NCI-H526 treated with DMSO at 0.1 percent for 48 hours (cell line): ENCODE results near the gene KRT75.

Experiments
- DNase-seq: peaks from one replicate; lab custom pipeline; 2025; lab: John Stamatoyannopoulos, UW

The KRT75 gene

DNA sequence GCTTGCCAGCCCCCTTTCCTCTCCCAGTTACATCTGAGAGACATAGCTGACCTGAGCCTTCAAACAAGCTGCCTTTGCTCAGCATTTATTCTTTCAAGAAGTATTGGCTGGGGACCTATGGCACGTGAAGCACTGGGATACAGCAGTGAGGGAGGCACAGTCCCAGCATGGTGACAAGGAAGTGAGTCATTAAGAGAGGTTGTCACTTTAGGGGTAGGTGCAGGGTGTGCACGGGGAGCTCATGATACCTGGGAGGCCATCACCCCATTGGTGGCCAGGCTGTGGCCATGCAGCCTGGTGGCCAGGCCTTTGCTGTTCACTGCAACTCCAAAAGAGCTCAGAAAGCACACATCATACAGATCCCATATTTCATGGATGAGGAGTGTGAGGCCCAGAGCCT is 5.7 kb upstream of the KRT75 start:
- DNase-seq, result no peak

DNA sequence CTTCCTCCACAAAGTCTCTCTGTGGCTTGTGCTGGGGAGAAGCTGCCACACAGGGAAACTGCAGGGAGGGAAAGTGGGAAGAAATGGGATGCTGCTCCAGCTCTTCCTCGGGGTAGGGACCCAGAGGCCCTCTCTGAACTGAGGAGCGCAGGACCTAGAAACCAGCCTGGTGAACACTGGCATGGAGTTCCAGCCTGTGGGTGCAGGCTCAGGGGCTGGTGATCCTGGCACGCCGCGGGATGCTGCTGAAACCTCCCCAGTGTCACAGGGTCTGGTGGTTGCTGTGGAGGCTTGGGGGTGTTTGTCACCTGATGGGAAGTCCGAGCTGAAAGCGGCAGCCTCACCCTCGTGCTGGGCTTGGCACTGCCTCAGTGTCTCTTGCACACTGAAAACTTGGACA is 5.2 kb upstream of the KRT75 start:
- DNase-seq, result no peak

DNA sequence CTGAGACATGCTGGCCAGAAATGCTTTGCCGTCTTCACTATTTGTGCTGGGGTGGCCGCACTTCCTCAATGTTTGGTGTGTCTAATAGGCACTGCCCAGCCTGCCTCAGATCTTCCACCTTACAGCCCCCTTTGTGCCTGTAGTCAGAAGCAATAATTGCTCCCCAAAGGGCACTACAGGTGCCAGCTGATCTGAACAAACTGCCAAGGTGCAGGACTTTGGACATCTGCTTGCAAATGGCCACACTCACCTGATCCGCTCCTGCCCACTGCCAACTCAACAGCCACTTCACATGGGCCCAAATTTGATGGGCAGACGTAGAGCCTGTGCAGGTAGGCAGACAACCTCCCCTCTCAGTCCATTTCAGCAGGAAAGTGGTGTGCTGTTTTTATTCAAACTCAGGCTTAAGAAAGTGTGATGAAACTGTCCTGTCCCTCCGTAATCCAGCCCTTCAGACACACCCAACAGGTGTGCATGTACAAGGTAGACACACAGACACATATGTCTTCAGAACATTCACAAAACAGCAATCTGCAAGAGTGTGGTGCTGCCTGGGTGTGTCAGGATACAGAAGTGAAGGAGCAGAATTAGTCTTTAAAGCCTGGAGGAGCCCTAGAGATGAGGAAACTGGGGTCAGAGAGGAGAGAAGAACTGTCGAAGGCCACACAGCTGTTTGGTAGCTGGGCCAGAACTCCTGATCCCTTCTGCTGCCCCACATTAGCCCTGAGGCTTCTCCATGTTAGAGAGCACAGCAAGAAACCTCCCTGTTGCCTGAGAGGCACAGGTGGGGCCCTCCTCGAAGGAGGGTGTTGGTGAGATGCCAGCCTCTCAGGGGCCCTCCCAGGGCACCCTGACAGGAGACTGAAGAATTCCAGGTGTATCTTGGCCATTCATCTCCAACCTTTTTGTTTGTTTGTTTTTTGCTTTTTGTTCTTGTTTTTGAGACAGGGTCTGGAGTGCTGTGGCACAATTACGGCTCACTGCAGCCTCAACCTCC is 4.4 kb upstream of the KRT75 start:
- no peak for DNase-seq

DNA sequence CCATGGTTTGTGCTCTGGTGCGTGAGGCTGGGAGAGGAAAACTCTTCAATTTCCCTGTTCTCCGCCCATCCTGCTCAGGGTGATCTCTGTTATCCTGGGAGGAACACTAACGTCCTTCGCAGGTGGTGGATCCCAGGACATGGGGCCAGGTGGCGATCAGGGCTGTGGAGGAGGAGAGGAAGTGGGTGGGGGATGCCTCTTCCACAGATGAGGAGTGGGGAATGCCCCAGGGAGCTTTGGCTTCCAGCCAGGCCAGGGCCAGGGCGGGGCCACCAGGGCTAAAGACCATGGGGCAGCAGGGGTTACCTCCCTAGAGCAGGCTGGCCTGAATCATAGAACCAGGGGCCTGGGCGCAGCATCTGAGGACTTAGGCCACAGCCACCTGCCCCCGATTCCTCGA is 3.3 kb upstream of the KRT75 start:
- DNase-seq, result no peak

DNA sequence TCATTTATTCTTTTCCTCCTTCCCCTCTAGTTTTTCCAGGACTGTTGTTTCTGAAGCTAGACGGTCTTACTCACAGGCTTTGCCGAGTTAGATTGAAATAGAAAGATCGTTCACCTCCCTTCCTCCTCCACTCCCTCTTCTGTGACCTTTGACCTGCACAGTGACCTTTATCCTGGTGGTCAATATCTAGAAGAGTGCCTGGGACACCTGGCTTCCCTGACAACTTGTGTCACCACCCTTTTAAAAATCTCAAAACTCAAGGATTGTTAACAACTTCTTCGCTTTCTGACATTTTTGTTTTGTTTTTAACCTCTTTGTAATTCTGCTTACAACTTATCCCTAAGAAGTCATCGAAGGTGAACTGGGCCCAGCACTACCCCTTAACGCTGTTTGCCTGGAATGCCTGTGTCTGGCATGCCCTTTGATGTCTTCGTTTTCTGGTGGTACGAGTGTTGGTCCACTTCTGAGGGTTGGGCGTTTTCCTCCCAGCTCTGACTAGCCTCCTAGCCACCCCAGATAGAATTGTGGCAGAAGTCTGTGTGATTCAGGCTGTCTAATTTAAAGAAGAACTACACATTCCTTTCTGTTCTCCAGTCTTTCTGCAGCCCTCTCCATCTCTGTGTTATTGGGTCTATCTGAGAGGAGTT is 2.8 kb upstream of the KRT75 start:
- DNase-seq, result no peak

DNA sequence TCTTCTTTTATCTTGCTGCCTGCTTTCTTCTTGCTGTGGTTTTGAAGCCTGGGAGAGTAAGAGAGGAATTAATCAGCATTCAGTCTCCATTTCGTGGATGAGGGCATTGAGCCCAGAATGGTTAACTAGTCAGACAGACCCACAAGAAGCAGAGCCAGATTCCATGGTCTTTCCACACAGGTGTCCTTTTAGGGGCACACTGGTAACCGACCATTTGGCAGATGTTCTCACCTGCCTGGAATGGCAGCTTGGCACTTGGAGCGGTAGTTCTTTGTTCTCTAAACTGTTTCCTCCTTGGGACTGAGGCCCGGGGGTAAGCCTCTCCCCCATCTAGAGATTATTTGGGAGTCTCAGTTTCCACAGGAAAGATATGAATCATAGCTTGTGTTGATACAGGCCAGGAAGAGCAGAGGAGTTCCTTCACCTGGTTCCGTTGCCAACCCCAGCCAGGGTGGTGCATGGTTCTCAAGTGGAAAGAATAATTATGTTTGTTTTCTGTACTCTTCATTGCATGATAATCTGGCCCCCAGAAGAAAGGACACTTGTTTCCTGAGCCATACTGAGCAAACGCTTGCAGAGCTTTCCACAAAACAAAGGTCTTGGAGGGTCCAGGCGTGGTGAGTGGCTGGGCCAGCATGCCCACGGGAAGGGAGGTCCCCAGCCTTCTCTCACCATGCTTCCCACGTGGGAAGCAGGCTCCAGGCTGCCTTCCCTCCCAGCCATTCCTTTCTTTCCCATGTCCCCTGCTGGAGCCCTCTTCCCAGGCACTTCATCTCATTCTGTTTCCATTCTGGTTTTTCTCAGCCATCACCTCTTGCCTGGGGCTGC is 2.0 kb upstream of the KRT75 start:
- DNase-seq, result no peak

DNA sequence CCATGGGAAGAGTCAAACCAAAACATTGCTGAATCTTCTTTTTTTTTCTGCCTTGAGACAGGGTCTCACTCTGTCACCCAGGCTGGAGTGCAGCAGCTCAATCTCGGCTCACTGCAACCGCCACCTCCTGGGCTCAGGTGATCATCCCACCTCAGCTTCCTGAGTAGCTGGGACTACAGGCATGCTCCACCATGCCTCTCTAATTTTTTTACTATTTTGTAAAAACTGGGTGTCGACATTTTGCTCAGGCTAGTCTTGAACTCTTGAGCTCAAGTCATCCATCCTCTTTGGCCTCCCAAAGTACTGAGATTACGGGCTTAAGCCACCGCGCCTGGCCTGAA is 1.5 kb upstream of the KRT75 start:
- DNase-seq, result no peak

DNA sequence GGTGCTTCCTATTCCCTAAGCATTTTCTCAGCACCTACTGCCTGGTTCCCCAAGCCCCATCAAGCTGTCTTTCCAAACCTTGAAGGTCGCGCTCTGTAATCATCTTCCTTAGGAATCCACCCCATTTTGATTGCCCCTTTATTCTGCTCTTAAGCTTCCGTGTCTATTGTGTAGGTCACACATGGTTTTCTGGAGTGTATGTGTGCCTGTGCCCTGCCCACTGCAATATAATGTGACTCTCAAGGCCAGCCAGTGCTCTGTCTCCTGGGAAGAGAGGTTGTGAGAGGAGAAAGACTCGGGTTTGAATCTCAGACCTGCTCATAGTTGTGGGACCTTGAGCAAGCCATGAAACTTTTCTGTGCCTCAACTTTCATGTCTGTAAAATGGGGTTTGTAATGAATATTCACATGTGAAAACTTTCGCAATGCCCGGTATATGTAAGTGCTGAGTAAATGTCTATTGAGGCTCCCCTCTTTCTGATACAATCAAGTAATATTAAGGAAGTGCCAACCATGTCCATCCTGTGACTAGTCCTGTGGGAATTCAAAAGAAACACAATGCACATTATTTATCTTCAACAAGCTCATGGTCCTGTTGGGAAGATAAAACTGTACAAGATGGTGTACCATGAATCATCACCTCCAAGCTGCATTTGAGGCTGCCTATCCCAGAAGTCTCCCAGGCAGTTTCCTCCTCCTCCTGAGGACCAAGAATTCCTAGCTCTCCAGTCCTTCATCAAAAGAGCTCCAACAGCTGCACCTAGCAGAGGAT is 774 bp upstream of the KRT75 start:
- DNase-seq, result no peak

DNA sequence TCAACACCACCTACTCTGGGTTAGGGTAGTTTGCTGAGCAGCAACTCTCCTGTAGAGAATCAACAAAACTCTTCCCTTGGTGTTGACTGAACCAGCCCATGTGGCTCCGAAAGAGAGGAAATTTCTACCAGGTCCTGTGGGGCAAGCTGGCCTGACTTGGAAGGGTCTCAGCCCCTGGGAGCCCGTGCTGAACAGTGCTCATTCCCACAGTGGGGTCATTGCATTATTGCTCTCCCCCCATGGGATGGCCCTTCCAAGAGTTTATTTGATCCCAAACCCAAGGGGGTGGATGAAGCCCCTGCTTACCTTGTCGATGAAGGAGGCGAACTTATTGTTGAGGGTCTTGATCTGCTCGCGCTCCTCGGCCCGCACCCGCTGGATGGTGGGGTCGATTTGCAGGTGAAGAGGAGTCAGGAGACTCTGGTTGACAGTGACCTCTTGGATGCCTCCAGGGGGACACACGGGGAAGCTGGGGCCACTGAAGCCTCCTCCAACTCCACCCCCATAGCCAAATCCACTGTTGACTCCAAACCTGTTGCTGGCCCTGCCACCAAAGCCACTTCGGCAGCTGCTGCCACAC is 580 bp downstream of the KRT75 start:
- no peak for DNase-seq

DNA sequence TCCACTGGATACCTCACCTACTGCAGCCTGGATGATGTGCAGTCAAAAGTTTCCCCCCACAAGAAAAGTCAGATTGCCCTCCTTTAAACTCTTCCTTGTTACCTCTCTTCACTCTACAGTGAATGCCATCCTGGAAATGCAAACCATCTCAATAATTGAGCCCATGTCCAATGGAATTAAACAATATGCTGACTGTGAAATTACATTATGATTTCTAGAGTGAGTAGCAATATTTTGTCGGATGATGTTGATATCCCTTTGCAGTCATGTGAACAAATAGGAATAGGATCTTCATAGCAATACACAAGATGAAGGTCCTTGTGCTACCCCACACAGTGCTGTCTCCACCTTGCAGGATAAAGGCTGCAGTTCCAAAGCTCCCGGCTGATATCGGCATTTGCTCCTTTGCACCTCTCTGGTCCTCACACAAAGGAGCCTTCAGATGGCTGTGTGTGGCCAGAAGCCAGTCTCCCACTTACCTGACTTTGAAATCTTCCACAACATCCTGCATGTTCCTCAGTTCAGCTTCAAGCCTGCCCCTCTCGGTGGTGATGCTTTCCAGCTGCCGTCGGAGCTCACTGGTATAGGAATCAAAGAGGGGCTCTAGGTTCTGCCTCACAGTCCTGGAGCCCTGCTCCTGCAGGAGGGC is 1.5 kb downstream of the KRT75 start:
- no peak for DNase-seq

DNA sequence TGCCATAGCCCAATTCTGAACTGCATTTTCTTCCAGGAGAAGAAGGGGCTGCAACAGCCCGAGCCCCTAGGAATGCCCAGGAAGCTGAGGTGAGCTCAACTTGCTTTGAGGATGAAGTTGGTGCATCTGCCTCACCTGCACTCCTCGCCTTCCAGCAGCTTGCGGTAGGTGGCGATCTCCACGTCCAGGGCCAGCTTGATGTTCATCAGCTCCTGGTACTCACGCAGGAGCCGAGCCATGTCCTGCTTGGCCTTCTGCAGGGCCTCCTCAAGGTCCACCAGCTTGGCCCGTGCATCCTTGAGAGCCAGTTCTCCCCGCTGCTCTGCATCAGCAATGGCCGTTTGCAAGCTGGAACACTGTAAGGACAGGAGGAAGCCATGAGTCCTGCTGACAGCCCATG is 6.0 kb downstream of the KRT75 start:
- no peak for DNase-seq

DNA sequence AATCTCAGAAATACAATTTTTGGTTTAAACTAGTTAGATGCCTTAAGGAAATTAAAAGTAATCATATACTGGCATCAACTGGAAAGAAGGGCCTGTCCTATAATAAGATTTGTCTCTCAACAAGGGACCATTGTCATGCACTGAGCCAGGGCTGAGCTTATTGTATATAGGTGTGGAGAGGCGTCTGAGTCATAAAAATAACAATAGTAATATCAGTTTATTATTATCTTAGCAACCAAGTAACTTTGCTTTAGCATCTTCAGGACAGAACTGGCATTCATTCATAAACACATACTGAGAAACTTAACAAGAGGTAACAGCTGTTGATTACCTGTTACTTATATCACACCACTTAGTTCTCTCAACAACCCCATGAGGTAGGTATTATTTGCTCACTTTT is 7.1 kb downstream of the KRT75 start:
- DNase-seq, result no peak

DNA sequence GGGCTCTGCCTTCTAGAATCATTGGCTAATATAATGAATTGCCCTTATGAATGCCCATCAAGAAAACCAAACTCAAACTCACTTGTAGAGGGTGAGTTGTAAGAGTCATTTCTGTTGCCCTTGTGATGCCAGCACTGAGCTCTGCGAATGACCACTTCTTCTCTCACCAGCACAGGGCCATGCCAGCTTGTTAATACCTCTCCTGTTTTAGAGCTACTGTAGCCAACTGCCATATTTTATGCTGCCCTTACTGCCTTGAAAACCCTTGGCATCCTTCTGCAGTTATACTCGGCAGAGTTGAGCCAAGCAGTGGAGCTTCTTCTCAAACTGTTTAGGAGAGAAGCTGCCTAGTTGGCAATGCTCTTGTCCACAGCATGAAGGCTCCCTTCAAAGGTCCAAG is 8.1 kb downstream of the KRT75 start:
- DNase-seq, result no peak

DNA sequence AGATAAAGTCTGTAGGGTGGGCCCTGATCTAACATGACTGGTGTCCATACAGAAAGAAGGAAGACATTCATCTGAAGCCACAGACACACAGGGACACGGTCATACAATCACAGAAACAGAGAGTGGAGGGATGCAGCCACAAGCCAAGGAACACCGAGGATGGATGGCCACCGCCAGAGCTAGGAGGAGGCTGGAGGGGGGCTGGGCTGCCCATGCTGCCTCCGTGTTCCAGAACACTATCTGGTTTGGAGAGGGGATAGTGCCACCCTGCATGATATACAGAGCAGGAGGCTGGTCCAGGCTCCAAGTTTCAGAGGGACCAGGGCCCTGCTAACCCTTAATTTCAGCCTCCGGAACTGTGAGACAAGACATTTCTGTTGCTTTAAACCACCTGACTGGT is 8.7 kb downstream of the KRT75 start:
- no peak for DNase-seq

DNA sequence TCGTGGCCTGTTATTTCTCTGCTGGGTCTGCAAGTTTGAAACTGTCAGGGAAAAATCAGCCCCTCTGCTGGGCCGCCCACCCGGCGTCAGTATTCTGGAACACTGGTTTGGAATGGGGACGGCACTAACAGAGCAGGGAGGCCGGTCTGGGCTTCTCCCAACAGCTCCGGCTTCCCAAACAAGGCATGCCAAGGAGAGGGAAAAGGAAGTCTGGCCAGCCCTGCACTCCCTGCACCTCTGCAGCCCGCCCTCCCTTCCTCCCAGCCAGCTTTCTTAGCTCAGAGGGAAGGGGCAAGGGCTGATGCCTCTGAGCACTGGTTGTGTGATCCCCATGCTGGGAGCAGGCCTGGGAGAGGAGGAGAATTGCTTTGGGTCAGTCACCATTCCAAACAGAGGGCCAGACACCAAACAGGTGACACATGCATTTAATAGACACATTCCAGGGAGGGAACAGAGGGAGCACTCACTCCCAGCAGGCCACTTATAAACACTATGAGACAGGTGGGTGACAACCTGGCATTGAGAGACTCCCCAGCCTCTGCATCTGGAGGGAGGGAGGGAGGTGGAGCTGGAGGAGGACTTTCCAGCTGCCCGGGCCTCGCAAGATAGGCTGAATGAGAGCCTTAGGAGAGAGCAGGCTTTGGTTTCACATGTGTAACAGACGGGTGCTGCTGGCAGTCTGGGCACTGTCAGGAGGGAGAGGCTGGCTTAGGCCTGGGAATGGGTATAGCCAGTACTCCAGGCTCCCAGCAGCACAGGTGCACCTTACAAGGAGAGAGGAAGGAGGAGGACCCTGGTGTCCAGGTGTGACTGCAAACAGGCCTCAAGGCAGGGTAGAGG is 10.3 kb downstream of the KRT75 start:
- no peak for DNase-seq

DNA sequence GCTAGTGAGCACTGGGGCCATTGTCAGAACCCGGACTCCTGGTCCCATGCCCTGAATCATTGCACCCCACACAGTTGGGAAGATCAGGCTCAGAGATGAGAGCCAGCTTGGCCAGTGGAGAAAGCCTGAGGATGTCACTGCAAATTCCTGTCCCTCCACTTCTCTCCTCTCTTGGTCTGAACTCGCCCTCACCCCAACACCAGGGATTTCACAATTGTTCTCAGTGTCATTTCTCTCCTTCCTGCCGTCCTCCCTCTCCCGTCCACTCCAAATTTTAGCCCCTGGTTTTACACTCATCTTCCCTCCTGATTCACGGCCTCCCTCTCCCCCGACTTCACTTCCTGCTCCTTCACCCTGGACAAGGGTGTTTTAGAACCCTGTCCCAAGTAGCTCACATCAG is 11.1 kb downstream of the KRT75 start:
- DNase-seq, result no peak

DNA sequence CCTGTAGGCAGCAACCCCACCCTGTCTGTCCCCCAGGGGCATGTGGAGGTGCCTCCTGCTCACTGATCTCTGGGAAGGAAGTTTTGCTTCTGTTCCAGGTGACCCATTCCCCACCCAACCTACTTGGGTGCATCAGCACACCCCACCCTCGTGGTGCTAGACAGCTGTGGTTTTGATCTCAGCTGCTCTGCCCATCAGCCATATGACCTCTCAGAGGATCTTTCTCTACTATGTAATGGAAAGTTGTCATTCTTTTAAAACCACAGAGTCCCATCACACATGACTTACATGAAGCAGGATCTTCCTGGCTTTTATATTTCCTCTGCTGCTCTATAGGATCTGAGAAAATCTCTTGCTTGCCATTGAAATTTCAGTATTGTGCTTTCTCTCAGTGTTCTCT is 14.5 kb downstream of the KRT75 start:
- DNase-seq, result no peak

DNA sequence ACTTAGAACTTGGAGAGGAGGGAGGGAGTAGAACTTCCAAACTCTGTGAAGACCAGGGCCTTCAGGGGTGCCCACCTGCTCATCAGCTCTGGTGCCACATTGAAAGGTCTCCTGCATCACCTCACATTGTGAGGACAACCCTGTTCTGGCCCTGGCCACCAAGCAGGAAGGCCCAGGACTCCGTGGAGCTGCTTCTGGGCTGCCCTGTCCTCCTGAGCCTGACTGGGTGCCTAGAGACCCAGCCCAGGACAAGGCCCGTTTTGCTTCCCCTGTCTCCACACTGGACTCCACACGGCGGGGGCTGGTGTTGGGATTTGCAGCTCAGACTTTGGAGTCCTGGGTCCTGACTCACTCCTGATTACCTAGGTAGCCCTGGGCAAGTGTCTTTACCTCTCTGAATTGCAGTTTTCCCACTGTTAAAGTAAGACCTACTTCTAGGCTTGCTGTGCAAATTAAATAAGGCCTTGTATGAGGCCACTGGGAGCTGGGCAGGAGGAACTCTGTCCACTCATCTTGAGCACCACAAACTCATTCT is 15.5 kb downstream of the KRT75 start:
- DNase-seq, result no peak

DNA sequence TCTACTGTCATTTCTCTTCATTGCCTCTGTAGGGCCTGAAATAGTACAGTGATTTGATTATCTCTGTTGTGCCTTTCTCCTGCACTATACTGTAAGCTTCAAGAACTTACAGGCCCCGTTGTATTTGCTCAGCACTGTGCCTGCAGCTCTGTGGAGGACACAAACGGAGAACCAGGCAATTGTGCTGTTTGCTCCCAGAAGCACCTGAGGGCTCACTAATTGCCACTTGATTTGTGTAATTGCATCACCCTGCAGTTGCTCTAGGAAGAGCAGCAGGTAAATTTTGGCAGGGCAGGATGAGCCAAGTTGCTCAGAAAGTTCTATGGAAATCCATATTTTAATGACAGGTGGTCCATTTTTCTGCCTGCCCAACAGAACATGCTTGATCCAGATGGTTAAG is 16.4 kb downstream of the KRT75 start:
- no peak for DNase-seq

DNA sequence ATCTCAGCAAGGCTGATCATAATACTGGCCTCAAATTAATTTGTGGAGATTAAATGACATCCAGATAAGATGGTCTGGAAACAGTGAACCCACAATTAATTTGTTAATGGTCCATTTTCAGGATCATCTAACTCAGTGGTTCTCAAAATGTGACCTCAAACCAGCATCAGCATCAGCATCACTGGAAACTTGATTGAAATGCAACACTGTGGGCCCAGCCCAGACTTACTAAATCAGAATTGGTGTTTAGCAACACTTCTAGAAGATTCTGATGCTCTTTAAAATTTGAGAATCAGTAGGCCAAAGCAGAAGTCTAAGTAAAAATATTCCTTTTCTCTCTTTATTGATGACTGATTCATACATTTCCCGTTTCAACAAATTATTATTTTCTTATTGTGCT is 17.4 kb downstream of the KRT75 start:
- DNase-seq, result no peak
